Lower lobe of right lung (tissue), 2 donors: ENCODE data around the gene SPRTN. TPM values are rescaled to one million over a fixed set of nuclear protein-coding genes. Genes with fewer than 3 reads are reported as not detected.
A peak's percentile ranks its signal among the peaks of the same experiment; 100 is the strongest.

Experiments
- ATAC-seq, 2 donors: fragments of 200-7000 bp; cut with Tn5 transposase; one replicate each; pipeline ENCODE4 v1.9.1; 2020 to 2022; ENCODE audit warnings: mild to moderate bottlenecking in 2 of 2, moderate library complexity in 2 of 2
- DNase-seq: peaks from one replicate; pipeline ENCODE4 v3.0.0-alpha.2; 2020
- H3K27ac ChIP-seq: fragments of 200-600 bp; one replicate; pipeline ENCODE4 v1.8.0; 2022
- H3K27me3 ChIP-seq: fragments of 200-600 bp; one replicate; pipeline ENCODE4 v1.8.0; 2022; ENCODE audit warnings: low read depth
- H3K36me3 ChIP-seq: fragments of 200-600 bp; one replicate; pipeline ENCODE4 v1.8.0; 2022; ENCODE audit warnings: mild to moderate bottlenecking
- H3K4me1 ChIP-seq: fragments of 200-600 bp; one replicate; pipeline ENCODE4 v1.8.0; 2022
- H3K4me3 ChIP-seq: fragments of 200-600 bp; one replicate; pipeline ENCODE4 v1.8.0; 2022; ENCODE audit warnings: mild to moderate bottlenecking
- H3K9me3 ChIP-seq: fragments of 200-600 bp; one replicate; pipeline ENCODE4 v1.8.0; 2022
- intact Hi-C: fragments of 100-400 bp; cut with DNase I; formaldehyde crosslinking; loops from one replicate; pipeline ENCODE4 v1.11.0; 2022
- total RNA-seq: library from RNA; stranded (reverse); fragmentation: NEBNext Ultra II Directional; extraction: Animal tissue kit (Norgen Biotek cat#: 25700); gene quantifications from one replicate; pipeline ENCODE4 v1.2.1, GENCODE V29; 2021
- TF ChIP-seq, protein P1 (sequence below): fragments of 200-600 bp; IDR thresholded peaks from one replicate; pipeline ENCODE4 v1.8.0; 2022; ENCODE audit warnings: antibody characterized with exemption, mild to moderate bottlenecking
- donor health status: DM: no; HTN: yes; CAD: no; lungs with severe emphysema.

SPRTN gene
- total RNA-seq, 1 donor from 2014 or later: 8.9 TPM

DNA sequence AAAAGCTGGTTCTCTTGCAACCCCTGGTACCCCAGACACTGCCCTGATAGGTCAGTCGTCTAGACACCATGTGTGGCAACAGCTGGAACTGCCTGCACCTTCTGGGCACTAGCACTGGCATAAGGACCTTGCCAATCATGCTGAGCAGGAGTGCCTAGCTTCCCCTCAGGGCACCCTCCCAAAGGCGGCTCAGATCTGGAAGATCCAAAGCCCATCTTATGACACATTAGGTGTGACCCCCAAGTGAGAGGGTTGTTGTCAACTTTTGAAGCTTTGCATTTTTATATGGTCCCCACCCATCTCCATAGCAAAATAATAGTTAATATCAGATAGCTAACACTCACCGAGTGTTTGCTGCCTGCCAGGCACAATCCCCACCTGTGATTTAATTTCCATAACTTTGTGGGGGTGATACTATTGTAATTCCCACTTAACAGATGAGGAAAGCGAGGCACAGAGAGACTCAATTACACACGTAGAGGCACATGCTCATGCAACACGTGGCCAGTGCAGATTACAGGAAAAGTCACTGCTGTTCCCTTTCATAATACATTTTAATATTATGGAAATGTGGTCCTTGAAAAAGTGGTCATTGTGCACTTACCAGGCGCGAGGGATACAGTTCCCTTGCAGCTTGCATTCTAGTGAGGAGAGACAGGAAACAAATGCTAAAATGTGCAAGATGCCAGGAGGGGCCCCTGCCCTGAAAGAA, 26.2 kb upstream of the SPRTN start:
- ATAC-seq (no peak), DNase-seq (no peak)
- no peaks in the 10 kb centered on the region for H3K36me3 ChIP-seq
- H3K27ac ChIP-seq: no peak overlapping the region
- intact Hi-C loops: no loop called here
- no peaks in the 10 kb centered on the region for H3K4me1 ChIP-seq
- no peak overlapping the region for H3K4me3 ChIP-seq
- H3K27me3 ChIP-seq: no peaks in the 10 kb centered on the region
- TF ChIP-seq, protein P1, sequence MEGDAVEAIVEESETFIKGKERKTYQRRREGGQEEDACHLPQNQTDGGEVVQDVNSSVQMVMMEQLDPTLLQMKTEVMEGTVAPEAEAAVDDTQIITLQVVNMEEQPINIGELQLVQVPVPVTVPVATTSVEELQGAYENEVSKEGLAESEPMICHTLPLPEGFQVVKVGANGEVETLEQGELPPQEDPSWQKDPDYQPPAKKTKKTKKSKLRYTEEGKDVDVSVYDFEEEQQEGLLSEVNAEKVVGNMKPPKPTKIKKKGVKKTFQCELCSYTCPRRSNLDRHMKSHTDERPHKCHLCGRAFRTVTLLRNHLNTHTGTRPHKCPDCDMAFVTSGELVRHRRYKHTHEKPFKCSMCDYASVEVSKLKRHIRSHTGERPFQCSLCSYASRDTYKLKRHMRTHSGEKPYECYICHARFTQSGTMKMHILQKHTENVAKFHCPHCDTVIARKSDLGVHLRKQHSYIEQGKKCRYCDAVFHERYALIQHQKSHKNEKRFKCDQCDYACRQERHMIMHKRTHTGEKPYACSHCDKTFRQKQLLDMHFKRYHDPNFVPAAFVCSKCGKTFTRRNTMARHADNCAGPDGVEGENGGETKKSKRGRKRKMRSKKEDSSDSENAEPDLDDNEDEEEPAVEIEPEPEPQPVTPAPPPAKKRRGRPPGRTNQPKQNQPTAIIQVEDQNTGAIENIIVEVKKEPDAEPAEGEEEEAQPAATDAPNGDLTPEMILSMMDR: no peak
- H3K9me3 ChIP-seq: no peaks in the 10 kb centered on the region

DNA sequence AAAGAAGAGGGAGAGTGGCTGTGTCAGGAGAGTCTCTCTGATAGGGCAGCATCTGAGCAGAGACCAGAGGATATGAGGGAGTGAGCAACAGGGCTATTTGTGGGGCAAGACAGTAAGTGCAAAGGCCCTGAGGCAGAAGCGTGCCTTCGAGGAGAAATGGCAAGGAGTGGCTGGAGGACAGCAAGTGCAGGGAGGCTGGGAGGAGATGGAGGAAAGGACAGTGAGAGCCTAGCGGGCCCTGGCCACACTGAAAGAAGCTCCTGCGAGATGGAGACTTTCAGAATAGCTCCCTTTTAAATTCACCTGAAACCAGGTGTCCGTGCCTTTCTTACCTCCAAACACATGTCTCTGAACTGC, 25.7 kb upstream of the SPRTN start:
- intact Hi-C loops: no loop called here

DNA sequence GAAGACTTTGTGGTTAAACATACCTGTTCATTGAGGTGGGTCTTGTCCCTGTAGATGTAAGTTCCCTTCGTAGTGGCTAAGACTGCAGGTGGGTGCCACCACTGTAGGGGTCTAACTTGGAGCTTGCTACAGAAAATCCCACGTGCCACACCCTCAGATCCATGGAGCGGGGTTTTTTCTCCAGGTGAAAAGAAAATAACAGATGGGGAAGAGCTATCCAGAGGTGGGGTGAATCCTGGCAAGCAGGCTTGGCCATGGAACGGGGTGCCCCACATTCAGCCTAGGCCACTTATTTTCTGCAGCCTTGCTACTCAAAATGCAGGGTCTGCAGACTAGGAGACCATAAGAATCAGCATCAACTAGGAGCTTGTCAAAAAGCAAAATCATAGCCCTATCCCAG, 24.4 kb upstream of the SPRTN start:
- no peaks in the 10 kb centered on the region for H3K4me1 ChIP-seq
- H3K27ac ChIP-seq: no peak overlapping the region
- intact Hi-C loops: no loop called here
- no peaks in the 10 kb centered on the region for H3K9me3 ChIP-seq
- H3K4me3 ChIP-seq: no peak overlapping the region
- H3K36me3 ChIP-seq: no peaks in the 10 kb centered on the region
- DNase-seq (no peak), ATAC-seq (no peak)
- TF ChIP-seq, protein P1: no peak
- no peaks in the 10 kb centered on the region for H3K27me3 ChIP-seq

More for the DNA sequence above, 25.7 kb upstream of the SPRTN start:
- Histone ChIP-seq H3K4me1 (no peaks in the 10 kb centered on the region), H3K9me3 (no peaks in the 10 kb centered on the region), H3K4me3 (no peak overlapping the region), H3K27me3 (no peaks in the 10 kb centered on the region), H3K27ac (no peak overlapping the region), H3K36me3 (no peaks in the 10 kb centered on the region)
- no peak for ATAC-seq
- DNase-seq: no peak
- TF ChIP-seq, protein P1: no peak

DNA sequence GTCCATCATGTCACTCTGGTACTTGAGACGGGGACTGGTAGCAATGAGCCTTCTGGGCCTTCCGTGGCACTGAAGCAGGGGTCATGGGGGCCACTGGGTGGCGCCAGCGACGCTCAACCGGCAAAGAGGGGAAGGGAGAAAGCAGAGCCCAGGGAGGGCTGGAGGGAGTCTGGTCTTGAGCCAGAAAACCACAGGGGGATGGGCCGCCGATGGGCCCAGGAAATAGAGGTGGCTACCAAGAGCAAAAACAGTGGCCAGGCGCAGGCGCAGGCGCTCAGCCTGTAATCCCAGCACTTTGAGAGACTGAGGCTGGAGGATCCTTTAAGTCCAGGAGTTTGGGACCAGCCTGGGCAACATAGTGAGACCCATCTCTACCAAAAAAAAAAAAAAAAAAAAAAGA, 22.2 kb upstream of the SPRTN start:
- ATAC-seq (peak; percentile 56 to 77), DNase-seq (peak; percentile 56)
- H3K27ac ChIP-seq: no peak overlapping the region
- TF ChIP-seq, protein P1: peak; percentile 53
- H3K4me1 ChIP-seq: no peaks in the 10 kb centered on the region
- H3K4me3 ChIP-seq: no peak overlapping the region
- no peaks in the 10 kb centered on the region for H3K27me3 ChIP-seq
- no peaks in the 10 kb centered on the region for H3K9me3 ChIP-seq
- no peaks in the 10 kb centered on the region for H3K36me3 ChIP-seq
- intact Hi-C loops: no loop called here

DNA sequence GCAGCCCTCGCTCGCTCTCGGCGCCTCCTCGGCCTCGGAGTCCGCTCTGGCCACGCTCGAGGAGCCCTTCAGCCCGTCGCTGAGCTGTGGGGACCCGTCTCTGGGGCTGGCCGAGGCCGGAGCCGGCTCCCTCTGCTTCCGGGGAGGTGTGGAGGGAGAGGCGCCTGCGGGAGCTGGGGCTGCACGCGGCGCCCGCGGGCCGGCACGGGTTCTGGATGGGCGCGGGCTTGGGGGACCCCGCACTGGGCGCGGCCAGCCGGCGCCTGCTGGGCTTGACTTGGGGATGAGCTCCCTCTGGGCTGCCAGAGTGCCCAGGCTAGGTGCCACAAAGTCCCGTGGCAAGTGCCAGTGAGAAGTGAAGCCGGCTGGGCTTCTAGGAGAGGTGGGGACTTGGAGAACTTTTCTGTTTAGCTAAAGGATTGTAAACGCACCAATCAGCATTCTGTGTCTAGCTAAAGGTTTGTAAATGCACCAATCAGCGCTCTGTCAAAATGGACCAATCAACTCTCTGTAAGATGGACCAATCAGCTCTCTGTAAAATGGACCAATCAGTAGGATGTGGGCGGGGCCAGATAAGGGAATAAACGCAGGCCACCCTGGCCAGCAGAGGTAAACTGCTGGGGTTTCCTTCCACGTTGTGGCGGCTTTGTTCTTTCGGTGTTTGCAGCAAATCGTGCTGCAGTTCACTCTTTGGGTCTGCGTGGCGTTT, 20.6 kb upstream of the SPRTN start:
- Histone ChIP-seq H3K27me3 (no peaks in the 10 kb centered on the region), H3K9me3 (no peaks in the 10 kb centered on the region), H3K27ac (no peak overlapping the region), H3K4me1 (no peaks in the 10 kb centered on the region), H3K4me3 (no peak overlapping the region), H3K36me3 (no peaks in the 10 kb centered on the region)
- TF ChIP-seq, protein P1: no peak
- intact Hi-C loops: no loop called here
- DNase-seq (no peak), ATAC-seq (no peak)
